ENCODE data around the gene FOXN3.
"Not testable (repeated sequence)": the region's sequence is repeated elsewhere in the genome, so short reads cannot be mapped to it uniquely, and the experiment has no call there.

Gene FOXN3

DNA sequence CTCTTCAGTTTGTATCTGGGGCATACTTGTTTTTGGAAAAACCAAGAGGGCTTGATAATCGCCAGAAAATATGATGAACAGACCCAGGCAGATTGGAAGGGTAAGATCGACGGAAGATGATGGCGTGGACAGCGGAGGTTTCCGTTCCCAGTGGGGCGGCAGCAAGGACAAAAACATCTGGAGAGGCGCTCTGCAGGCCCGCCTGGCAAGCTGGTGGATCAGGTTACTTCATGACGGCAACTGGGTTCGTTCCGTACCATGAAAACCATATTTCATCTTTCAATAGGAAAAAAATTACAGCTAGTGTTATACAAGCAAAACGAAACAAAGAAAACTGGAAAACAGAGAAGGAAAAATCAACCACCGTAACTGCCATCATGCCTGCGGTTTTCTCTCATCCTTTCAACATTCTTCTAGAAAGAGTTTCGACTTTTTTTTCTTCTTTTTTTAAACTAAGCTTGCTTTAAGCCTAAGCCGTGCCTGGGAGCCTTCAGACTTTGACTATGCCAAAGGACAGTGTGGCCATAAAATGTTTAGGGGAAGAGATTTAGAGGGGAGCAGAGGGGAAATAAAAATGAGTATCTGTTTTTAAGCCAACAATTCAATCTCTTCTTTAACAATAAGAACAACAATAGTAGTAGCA, 210.5 kb downstream of the FOXN3 start:
- in situ Hi-C loops (cut with MboI; ENCODE audit: low sequenced_read_pairs): no loop called here

DNA sequence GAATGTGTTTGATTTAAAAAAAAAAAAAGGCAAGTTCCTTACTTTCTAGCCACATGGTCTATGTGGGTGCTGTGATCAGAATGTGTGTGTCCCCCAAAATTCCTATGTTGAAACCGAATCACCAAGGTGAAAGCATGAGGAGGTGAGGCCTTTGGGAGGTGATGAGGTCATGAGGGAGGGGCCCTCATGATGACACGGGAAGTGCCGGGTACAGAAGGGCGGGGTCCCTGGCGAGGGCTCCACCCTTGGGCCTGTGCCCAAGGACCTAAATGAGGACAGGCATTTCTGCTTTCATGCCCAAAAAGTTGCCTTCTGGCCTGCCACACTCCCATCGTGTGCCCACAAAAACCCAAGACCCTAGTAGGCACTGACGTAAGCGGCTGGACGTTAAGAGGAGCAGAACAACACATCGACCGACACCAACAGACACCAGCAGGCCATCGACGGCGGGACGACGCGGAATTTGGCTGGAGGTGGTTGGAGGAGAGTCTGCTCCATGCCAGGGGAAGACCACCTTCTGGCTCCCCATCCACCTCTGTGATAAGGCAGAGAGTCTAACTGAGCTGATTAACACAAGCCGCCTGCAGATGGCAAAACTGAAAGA, 211.8 kb downstream of the FOXN3 start:
- in situ Hi-C loops (cut with MboI; ENCODE audit: low sequenced_read_pairs): no loop called here

DNA sequence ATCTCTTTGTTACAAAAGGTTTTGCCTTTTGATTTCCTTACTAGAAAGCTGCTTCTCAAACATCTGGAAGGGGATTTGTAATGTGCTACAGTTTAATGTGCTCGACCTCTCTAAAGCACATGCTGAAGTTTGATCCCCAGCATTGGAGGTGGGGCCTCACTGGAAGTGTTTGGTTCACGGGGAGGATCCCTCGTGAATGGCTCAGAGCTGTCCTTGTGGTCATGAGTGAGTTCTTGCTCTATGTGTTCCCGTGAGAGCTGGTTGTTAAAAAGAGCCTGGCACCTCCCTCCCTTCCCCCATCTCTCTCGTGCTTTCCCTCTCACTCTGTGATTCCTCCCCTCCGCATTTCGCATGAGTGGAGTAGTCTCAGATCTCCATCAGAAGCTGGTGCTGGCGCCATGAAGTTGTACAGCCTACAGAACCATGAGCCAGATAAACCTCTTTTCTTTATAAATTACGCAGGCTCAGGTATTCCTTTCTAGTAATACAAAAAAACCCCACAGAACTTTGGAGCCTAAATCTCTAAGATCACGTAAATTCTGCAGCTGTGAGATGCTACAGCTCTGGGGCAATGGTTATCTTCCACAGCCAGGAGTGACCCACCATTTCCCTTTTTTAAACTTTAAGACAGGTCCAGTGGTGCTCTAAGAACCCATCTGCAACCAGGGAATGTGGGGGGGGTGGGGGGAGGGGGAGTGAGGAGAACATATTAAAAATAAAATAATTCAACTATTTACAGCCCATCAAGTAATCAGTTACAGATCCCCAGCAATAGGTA, 214.4 kb downstream of the FOXN3 start:
- in situ Hi-C loops (cut with MboI; ENCODE audit: low sequenced_read_pairs): no loop called here

DNA sequence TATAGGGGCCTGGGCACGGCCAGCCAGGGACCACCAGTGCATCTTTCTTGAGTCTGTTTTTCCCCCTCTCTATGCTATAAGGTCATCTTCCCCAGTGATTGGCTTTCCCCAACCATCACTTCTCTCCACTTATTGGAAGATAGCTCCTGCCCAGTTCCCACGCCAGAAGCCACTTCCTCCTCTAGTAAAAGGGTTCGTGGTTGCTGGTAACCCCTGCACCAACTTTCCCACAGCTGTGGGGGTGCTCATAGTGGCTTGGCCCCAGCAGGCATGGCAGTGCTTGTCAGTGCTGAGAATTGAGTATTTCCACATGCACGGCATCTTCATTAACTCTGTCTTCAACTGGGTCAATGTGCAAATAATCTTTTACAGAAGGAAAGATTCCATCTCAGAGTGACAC, 215.4 kb downstream of the FOXN3 start:
- in situ Hi-C loops (cut with MboI; ENCODE audit: low sequenced_read_pairs): no loop called here

DNA sequence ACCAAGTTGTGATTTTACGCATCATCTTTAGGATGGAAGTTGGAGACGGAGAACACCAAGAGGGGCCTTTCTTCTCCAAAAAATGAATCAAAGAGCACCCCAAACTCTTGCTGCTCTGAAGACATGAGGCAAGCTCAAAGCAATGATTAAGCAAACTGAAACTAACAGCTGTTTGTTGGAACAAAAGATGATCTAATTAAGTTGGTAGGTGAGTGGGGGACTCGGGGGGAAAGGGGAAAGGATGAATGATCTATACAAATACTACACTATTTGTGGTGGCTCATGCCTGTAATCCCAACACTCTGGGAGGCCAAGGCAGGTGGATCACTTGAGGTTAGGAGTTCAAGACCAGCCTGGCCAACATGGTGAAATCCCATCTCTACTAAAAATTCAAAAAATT, 217.7 kb downstream of the FOXN3 start:
- in situ Hi-C loops (cut with MboI; ENCODE audit: low sequenced_read_pairs): not testable (repeated sequence)

DNA sequence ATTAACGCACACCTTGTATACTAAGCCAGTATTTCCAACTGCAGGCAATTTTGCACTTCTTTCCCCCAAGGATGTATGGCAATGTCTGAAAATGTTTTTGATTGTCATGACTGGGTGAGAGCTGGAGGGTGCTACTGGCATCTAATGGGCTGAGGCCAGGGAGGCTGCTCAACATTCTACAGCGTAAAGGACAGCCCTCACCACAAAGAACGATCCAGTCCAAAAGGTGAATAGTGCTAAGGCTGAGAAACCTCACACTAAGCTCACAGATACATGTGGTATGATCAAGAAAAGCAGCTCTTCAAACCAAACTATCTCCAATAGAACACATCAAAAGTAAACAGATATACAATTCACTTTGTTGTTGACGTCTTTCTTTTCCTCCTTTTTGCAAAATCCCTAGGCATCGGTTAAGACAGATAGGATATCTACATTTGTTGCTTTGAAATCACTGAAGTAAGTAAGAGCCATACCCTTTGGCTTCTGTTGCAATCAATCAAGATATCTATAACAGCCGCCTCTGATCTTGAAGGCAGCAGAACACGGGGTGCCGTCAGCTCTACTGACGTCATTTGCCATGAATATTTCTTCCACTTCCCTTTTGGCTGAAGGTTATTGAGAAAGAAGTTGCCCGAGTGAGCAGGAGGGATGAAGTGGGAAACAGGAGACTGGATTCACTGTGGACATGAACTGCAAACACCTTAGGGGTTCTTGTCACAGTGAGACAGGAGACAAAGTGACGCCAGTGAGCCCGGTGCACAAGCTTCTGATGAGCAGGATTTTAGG, 218.3 kb downstream of the FOXN3 start:
- in situ Hi-C loops (cut with MboI; ENCODE audit: low sequenced_read_pairs): no loop called here

DNA sequence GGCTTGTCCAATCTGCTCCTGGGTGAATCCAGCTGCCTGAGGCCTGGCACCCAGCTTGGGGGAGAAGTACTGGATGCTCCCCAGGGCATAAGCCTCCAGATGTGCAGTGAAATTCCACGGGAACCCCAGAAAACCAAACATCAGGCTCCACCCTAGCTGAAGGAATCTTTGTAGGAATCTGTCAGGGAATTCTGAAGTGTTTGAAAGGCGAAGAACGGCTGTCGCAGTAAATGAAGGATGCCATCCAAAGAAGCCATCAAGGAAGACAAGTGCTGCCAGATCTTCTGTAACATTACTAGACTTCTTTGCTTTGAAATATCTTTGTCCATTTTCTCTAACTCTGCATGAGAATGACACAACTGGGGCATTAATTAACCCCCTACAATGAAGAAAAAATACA, 219.4 kb downstream of the FOXN3 start:
- in situ Hi-C loops (cut with MboI; ENCODE audit: low sequenced_read_pairs): no loop called here

DNA sequence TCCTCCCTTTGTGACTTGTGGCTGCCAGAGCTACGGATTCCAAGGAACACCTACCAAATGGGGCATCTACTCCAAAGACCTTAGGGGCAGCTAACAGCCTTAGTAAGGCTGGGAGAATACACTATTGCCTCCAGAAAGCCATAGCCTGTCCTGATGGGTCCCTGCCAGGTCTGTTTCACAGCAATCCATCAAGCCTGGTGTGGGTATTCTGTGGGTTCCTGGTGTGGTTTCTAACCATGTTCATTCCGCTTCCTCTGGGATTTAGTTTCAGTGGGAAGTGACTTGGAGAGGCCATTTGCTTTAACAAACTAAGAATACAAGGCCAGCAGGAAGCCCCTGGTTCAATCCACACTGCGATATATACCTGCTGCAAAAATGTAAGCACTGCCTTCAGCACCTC, 220.5 kb downstream of the FOXN3 start:
- in situ Hi-C loops (cut with MboI; ENCODE audit: low sequenced_read_pairs): no loop called here

DNA sequence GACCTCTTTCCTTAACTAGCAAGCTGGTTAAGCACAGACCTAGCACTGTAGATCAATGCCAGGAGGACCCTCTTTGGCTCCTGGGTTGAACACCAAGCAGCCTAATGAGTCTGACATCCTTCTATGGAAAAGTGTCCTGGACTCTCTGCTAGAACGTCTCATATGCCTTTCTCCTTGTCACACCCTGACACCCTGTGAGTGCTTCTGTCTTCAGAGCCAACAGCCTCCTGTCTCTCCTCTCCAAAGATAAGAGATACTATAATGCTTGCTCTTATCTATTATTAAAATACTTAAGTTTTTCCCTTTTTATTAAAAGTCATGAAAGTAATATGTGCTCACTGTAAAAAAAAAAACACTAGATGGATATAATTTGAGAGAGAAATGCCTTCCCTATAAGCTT, 222.7 kb downstream of the FOXN3 start:
- in situ Hi-C loops (cut with MboI; ENCODE audit: low sequenced_read_pairs): no loop called here

DNA sequence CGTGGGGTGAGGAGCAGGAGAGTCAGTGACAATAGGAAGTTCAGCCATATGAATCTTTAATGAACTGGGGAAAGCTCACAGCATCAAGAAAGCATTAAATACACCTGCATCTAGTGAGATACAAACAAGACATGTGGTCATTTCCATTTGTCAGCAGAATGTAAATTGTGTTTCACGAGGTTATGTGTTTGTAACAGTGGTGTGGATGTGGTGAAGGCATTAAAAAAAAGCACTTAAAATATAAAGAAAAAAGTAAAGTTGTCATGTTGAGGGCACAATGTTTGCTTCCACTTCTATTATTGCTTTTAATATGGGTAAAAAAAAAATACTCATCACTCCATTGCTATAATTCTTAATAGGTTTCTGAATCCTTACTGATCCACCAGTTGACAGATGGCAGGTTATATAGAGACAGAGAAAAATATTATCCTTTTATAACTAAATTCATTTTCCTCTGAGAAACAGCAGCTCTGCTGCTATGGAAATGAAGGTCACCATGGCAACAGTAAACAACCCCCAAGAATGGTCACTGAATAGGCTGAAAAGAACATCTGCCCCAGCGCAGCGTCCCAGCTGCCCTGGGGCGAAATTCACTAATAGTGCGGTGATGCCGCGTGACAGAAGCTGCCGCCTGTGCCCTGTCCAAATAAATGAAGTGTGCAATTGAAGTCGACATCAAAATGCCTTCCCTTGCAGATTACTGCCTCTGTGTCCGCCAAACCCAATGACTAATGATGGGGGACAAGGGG, 226.1 kb downstream of the FOXN3 start:
- in situ Hi-C loops (cut with MboI; ENCODE audit: low sequenced_read_pairs): no loop called here

DNA sequence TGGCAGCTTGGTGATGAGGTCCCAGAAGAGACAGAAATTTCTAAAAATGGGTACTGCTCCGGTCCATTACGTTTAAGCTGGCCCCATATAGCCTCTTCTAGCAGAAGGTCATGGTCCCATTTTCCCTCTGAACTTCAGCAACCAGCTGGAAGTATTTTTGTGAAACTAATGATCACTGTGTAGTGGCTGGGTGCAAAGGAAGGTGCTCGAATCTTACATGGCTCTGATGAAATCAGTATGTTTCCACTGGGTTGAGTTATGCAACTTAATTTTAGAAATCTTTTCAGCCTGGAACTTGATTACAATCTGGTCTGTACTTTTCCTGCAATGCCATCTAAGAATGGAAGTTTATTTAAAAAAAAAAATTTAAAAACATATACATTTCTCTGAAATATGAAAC, 228.5 kb downstream of the FOXN3 start:
- in situ Hi-C loops (cut with MboI; ENCODE audit: low sequenced_read_pairs): no loop called here

DNA sequence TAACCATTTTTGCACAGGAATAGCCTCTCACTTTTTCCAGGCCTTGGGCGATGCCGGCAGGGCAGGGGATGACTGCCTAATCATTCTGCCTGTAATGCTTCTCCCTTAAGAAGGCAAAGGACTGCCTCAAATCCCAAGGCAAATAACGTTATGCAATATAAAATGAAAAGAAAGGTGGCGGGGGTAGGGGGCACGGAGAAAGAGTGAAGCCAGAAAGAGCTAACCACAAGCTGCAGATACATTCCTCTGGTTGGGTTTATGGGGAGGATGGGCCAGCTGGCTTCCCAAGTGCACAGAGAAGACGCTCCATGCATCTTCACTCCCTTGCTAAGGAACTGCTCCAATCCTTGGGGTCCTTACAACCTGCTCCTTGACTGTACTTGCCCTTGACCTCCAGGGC, 229.5 kb downstream of the FOXN3 start:
- in situ Hi-C loops (cut with MboI; ENCODE audit: low sequenced_read_pairs): no loop called here

DNA sequence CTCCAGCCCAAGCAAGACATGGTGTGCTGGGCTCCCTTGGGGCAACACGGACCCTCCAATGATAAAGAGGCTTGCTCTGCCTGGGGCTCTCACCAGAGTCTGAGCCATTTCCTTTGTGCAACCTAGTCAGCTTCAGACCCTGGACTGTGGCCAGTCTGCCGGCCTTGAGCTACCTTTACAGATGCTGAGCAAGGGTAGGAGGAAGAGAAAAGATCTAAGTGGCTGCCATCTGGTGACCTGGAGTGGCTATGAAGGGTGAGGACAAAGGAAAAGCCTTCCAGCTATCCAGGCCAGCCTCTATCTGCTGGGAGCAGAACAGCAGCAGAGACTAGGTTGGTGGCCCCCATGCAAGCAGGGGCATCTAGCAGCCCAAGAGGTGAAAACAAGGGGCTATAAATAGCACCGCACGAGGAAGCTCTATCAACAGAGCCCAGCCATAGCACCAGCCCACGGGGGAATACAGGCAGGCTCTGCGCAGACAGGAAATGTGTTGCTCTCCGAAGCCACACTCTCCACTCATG, 230.1 kb downstream of the FOXN3 start:
- in situ Hi-C loops (cut with MboI; ENCODE audit: low sequenced_read_pairs): no loop called here

DNA sequence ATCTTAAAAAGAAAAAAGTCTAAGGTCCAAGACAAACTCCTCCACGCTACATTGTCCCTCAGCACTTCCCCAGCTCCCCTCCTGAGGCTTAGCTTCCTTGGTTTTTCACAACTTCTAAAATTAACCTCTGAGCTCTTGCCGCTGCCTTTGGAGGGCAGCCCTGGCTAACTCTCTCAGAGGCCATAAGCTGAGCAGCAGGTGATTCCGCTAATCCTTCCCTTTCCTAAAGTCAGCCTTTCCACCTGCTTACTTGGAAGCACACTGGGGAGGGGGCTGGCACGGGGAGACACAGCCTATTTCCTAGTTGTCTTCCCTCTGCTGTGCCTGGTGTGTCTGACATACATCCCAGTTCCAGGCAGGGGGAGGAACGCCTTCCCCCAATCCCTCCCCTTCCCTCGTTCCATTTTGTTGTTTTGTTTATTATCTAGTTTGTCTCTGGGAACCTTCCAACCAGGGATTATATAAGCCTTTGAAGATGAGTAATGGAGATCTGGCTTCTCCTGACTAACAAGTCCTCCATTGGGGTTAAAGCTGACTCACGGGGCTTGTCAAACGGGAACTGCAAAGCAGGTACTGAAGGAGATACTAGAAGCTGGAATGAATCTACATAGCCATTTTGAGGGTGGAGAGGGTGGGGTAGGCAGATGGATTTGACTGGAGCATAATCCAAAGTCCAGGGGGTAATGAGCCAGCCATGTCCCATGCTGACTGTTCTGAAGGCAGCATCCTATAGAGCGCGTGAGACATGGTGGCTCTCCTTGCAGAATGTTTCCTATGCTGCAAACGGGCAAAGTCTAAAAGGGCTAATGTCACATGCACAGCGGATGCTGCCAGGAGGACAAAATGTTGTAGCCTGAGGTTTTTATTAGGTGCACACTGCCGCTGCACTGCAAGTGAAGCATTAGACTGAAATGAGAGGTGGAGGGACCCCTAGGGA, 230.8 kb downstream of the FOXN3 start:
- in situ Hi-C loops (cut with MboI; ENCODE audit: low sequenced_read_pairs): no loop called here

DNA sequence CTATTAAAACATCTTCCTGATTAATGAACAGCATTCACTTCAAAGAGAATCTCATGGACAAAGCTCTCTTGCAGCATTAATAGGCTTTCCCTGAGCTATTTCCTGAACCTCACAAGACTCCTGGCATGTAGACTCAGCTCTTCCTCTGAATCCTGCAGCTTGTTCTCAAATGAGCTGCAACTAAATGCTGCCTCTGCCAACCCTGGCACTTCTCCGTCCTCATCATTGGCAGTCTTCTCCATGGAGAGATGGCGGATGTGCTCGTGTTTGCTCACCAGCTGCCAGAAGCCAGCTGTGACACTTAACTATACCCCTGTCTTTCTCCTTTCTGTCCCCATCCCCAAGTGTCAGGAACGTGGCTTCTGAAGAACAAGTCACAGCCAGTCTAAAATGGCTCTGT, 232.1 kb downstream of the FOXN3 start:
- in situ Hi-C loops (cut with MboI; ENCODE audit: low sequenced_read_pairs): no loop called here

DNA sequence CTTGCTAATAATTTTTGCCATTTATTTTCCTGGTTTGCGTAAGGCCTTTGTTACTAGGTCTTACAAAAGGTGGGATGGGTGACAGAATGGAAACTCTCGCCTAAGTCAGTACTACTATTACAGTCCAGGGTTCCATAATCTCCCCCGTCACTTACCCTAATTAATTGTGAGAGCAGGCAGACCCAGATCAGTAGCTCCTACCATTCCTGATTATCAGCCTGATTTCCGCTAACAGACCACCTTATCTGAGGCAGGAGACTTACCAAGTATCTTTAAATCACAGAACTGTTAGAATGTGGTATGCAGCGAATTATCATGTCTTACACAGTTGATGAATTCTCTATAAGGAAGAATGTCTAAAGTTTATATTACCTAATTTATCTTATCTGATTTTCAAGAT, 234.7 kb downstream of the FOXN3 start:
- in situ Hi-C loops (cut with MboI; ENCODE audit: low sequenced_read_pairs): no loop called here

DNA sequence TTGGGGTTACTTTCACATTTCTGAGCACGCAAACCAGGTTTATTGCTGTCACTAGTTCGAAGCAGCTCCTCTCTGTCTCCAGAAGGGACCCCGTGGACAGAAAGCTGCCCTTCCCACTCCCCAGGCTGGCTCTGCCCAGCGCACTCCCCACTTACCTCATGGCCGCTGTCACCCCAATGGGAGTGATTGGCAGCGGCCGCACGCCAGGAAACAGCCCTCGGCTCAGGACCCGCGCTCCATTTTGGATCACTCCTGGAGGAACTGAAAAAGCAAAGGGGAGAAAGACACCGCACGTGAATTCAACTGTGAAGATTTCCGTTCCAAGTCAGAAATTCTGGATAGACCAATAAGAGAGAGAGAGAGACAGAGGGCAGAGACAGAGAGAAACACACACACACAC, 236.5 kb downstream of the FOXN3 start:
- in situ Hi-C loops (cut with MboI; ENCODE audit: low sequenced_read_pairs): no loop called here

DNA sequence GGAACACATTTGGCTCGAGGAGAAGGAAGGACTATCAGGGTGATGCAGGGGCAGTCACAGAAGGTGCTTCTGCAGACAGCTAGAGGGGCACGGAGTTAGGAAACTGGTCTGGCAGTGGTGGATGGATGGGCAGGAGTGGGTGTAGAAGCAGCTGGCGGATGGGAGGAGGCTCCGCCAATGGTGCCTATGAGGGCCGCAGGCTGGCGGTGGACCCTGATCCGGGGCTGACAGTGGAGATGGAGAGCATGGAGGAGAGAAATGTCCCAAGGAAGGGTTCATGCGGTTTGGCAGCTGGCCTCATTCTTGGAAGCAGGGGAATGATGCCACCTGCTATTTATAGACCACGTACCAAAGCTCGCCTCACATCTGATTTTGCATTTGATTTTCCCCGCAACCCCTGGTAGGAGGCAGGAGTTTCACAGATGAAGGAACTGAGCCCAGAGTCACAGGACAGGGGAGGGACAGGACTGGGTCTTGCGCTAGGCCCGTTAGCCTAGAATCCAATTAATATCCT, 237.1 kb downstream of the FOXN3 start:
- in situ Hi-C loops (cut with MboI; ENCODE audit: low sequenced_read_pairs): no loop called here

DNA sequence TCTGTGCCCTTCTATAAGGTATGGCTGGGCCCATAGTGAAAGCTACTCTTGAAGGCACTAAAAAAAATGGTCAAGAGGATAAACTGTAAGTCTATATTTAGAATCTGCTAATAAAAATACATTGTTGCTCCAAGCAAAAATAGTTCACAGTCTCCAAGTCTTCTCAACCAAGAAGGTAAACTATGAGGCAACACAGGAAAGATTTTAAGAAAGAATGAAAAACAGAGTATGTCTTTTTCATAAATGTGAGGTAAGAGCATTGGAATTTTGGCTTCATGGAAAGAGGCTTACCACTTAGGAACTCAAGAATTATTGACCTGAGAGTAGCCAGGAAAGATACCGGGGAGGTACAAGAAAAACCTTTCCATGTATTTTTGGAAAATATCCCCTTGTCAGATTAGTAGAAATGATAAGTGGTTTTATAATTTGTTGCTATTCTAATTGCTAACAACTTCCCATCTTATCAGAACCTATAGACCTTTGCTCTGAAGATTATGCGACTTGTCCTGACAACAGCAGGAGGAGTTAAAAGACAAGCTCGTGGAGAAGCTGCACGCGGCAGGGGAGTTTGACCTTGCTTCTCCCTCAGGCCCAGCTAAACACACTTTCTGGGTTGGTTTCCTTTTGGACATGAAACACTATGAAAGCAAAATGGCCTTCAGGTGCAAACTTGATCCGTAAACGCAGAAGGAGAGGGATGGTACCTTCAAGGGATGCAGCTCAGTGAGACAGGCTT, 238.1 kb downstream of the FOXN3 start:
- in situ Hi-C loops (cut with MboI; ENCODE audit: low sequenced_read_pairs): no loop called here

Measured in hTERT RPE-1 (cell line).